ENCODE data around the gene DCAF5. TPM values are rescaled to one million over a fixed set of nuclear protein-coding genes. Genes with fewer than 3 reads are reported as not detected.

Gene DCAF5
- total and polyA plus RNA-seq, 2 of the 8 experiments (the other 6 are each of a cell fraction or from before 2014, with no cell fraction given): 24.3 to 31.0 TPM

GRCh38 chr14:69012256-69012953 is 140.5 kb downstream of the DCAF5 start:
- no peak overlapping the region for H3K4ac ChIP-seq (replicated peaks; ENCODE audit: insufficient read length, low read depth, low read length)
- no peak overlapping the region for H2BK12ac ChIP-seq (ENCODE audit: low read depth, low read length)
- H3K56ac ChIP-seq (replicated peaks; ENCODE audit: insufficient read length, low read depth, low read length): no peak overlapping the region
- peaks cover under 1% of the 10 kb centered on the region; the same call in 1 of the 2 replicates for H3K23me2 ChIP-seq (ENCODE audit: low read depth, low read length)
- H2AFZ ChIP-seq (ENCODE audit: low read length): no peak overlapping the region
- peaks cover 3 to 11% (median 6%) of the 10 kb centered on the region in 4 experiments for H3K4me1 ChIP-seq (replicated peaks in 1 of 4; ENCODE audit: control insufficient read depth in 3 of 4, insufficient read depth in 4 of 4, low read length in 3 of 4)
- no peak overlapping the region for H3K27ac ChIP-seq (ENCODE audit: low read depth, low read length)
- H2BK120ac ChIP-seq (replicated peaks; ENCODE audit: low read depth, low read length): no peak overlapping the region
- H4K91ac ChIP-seq (replicated peaks; ENCODE audit: insufficient read length, low read length): no peak overlapping the region
- H3K9me3 ChIP-seq (ENCODE audit: insufficient read depth in 2 of 2, low read depth in 1 of 2, low read length in 1 of 2): no peaks in the 10 kb centered on the region
- H2BK20ac ChIP-seq (ENCODE audit: low read length): no peak overlapping the region
- no peaks in the 10 kb centered on the region for H4K20me1 ChIP-seq (replicated peaks in 1 of 2; ENCODE audit: control insufficient read depth in 1 of 2, insufficient read depth in 2 of 2, low read length in 2 of 2)
- no peaks in the 10 kb centered on the region for H3K79me1 ChIP-seq (ENCODE audit: low read depth, low read length)
- POLR2A ChIA-PET (ENCODE audit: partially characterized antibody): interaction anchor here (0.6 to 1.3 kb wide), 5 partner anchors 32 to 511 kb away, joined by 3 to 4 read pairs (median 3); no protein-coding TSS in a partner anchor
- no peak overlapping the region for H3K23ac ChIP-seq (ENCODE audit: insufficient read length)
- H2BK5ac ChIP-seq (ENCODE audit: low read depth, low read length): no peak overlapping the region
- no peak overlapping the region for H3K4me2 ChIP-seq (ENCODE audit: insufficient read depth in 1 of 2, low read depth in 2 of 2, low read length in 2 of 2)
- CTCF ChIA-PET (ENCODE audit: partially characterized antibody): interaction anchor here (0.6 to 2.8 kb wide), 13 partner anchors 10 to 169 kb away, joined by 3 to 11 read pairs (median 3); no protein-coding TSS in a partner anchor
- no peak overlapping the region; the same call in 1 of the 2 replicates for H3K18ac ChIP-seq (ENCODE audit: extremely low read depth, low read length)
- H3K79me2 ChIP-seq (ENCODE audit: control insufficient read depth in 1 of 2, insufficient read depth in 2 of 2, low read length in 2 of 2): no peaks in the 10 kb centered on the region
- H2BK15ac ChIP-seq (ENCODE audit: low read length): no peak overlapping the region
- DNase-seq (ENCODE audit: low read depth in 1 of 2, low spot score in 2 of 2) (no peak), FAIRE-seq (no peak)
- H3K36me3 ChIP-seq (ENCODE audit: control insufficient read depth in 2 of 4, insufficient read depth in 4 of 4, low read length in 3 of 4): no peaks in the 10 kb centered on the region
- H4K5ac ChIP-seq (ENCODE audit: insufficient read length, low read depth, low read length): no peak overlapping the region
- no peak overlapping the region for H3K14ac ChIP-seq (ENCODE audit: insufficient read length)
- no peak overlapping the region for H3K9ac ChIP-seq (replicated peaks in 1 of 4; ENCODE audit: extremely low read depth in 1 of 4, low read depth in 3 of 4, low read length in 3 of 4)
- no peak overlapping the region for H4K8ac ChIP-seq (ENCODE audit: extremely low read depth, insufficient read depth, low read length)
- H2AK5ac ChIP-seq (ENCODE audit: low read depth, low read length): no peak overlapping the region
- TF ChIP-seq MAX (IDR thresholded peaks at IDR 0.05) (no peak), RXRA (IDR thresholded peaks at IDR 0.05; ENCODE audit: insufficient read depth, low read depth, low read length) (no peak), ATF2 (IDR thresholded peaks at IDR 0.05; ENCODE audit: low read length) (no peak), GABPA (IDR thresholded peaks at IDR 0.05; ENCODE audit: borderline replicate concordance, insufficient read depth, low read length) (no peak), SP1 (IDR thresholded peaks at IDR 0.05; ENCODE audit: low read depth, low read length) (no peak), KDM4A (IDR thresholded peaks at IDR 0.05; ENCODE audit: low read depth, low read length, severe bottlenecking) (no peak), YY1 (IDR thresholded peaks at IDR 0.05; ENCODE audit: low read depth, low read length) (no peak), SP4 (IDR thresholded peaks at IDR 0.05; ENCODE audit: low read length) (no peak)
- 86% methylated on average over 5 of the region's 5 CpGs; no CpG with 5 or more reads in 1 of the 2 experiments for WGBS, 2 experiments (ENCODE audit: extremely low coverage in 1 of 2, insufficient coverage in 1 of 2, insufficient read length in 1 of 2, insufficient replicate concordance in 2 of 2, low coverage in 1 of 2, low lambda C conversion rate in 2 of 2, missing lambda C conversion rate in 1 of 2)
- H3K4me3 ChIP-seq (ENCODE audit: extremely low read depth in 1 of 4, insufficient read depth in 2 of 4, low read depth in 3 of 4, low read length in 4 of 4): no peak overlapping the region
- no peaks in the 10 kb centered on the region for H3K27me3 ChIP-seq (replicated peaks in 1 of 4; ENCODE audit: control insufficient read depth in 3 of 4, extremely low read depth in 1 of 4, insufficient read depth in 3 of 4, low read length in 3 of 4)
